Measurements from ENCODE around the gene FOSL2. TPM values are rescaled to one million over a fixed set of nuclear protein-coding genes. Genes with fewer than 3 reads are reported as not detected.
A peak's percentile ranks its signal among the peaks of the same experiment; 100 is the strongest.

The FOSL2 gene
- total RNA-seq, 1 donor from 2014 or later, result 259 TPM

GRCh38 chr2:28412625-28413151, 20.0 kb downstream of the FOSL2 start:
- no peak for DNase-seq (ENCODE audit: low spot score)

GRCh38 chr2:28413152-28413898, 20.7 kb downstream of the FOSL2 start:
- DNase-seq (ENCODE audit: low spot score), result no peak

- no peak for DNase-seq (ENCODE audit: low spot score)
Measured at GRCh38 chr2:28413899-28414295, 21.2 kb downstream of the FOSL2 start.

GRCh38 chr2:28414583-28414982, 21.9 kb downstream of the FOSL2 start:
- DNase-seq (ENCODE audit: low spot score), result no peak

GRCh38 chr2:28415010-28415409, 22.4 kb downstream of the FOSL2 start:
- DNase-seq (ENCODE audit: low spot score), result no peak

GRCh38 chr2:28415715-28416114, 23.1 kb downstream of the FOSL2 start:
- DNase-seq (ENCODE audit: low spot score), result no peak

GRCh38 chr2:28419003-28419402, 26.3 kb downstream of the FOSL2 start:
- DNase-seq (ENCODE audit: low spot score), result no peak

- no peak for DNase-seq (ENCODE audit: low spot score)
Measured at GRCh38 chr2:28419443-28420270, 27.0 kb downstream of the FOSL2 start.

- no peak for DNase-seq (ENCODE audit: low spot score)
Measured at GRCh38 chr2:28420722-28421121, 28.1 kb downstream of the FOSL2 start.

- DNase-seq (ENCODE audit: low spot score), result no peak
Measured at GRCh38 chr2:28422908-28423741, 30.5 kb downstream of the FOSL2 start.

- DNase-seq (ENCODE audit: low spot score), result peak; percentile 69
Measured at GRCh38 chr2:28423856-28424605, 31.4 kb downstream of the FOSL2 start.

GRCh38 chr2:28424799-28425463, 32.3 kb downstream of the FOSL2 start:
- no peak for DNase-seq (ENCODE audit: low spot score)

GRCh38 chr2:28425464-28425835, 32.8 kb downstream of the FOSL2 start:
- DNase-seq (ENCODE audit: low spot score), result no peak

- no peak for DNase-seq (ENCODE audit: low spot score)
Measured at GRCh38 chr2:28427741-28428415, 35.2 kb downstream of the FOSL2 start.

GRCh38 chr2:28428486-28428885, 35.8 kb downstream of the FOSL2 start:
- no peak for DNase-seq (ENCODE audit: low spot score)

GRCh38 chr2:28429636-28430376, 37.1 kb downstream of the FOSL2 start:
- no peak for DNase-seq (ENCODE audit: low spot score)

GRCh38 chr2:28430377-28430765, 37.7 kb downstream of the FOSL2 start:
- no peak for DNase-seq (ENCODE audit: low spot score)

GRCh38 chr2:28430788-28431418, 38.2 kb downstream of the FOSL2 start:
- no peak for DNase-seq (ENCODE audit: low spot score)

- DNase-seq (ENCODE audit: low spot score), result no peak
Measured at GRCh38 chr2:28431741-28432140, 39.1 kb downstream of the FOSL2 start.

Measured in ureter (tissue), 1 donor.